SK-N-MC (cell line): Measurements from ENCODE around the gene TSPAN3.

Experiments
- EZH2 ChIP-seq: fragments of 200-600 bp; sonication (generic); IDR thresholded peaks from one replicate; pipeline ENCODE4 v1.6.1; 2017; ENCODE audit warnings: antibody characterized with exemption
- POLR2AphosphoS5 ChIP-seq: IDR thresholded peaks from 2 replicates; pipeline ENCODE4 v1.6.1; 2012; ENCODE audit warnings: mild to moderate bottlenecking, low read depth, low read length, borderline replicate concordance

GRCh38 chr15:77032052-77032646 lies 38.8 kb downstream of the TSPAN3 start:
- TF ChIP-seq POLR2AphosphoS5 (no peak), EZH2 (no peak)
